Natural killer cell treated with Interleukin-12 subunit alpha and Interleukin-12 subunit beta and Interleukin-15 and Interleukin-18, amount 100 ng/mL, for 72 hours (primary cell): ENCODE data around the gene FCHSD2. TPM values are rescaled to one million over a fixed set of nuclear protein-coding genes. Genes with fewer than 3 reads are reported as not detected.

Experiments
- ATAC-seq, 2 donors: fragments of 150-1000 bp; cut with Tn5 transposase in 1 of 2; sonication (Bioruptor Pico), chemical (Tn5 transposase) in 1 of 2; 2 replicates each; pipeline ENCODE4 v1.10.0; 2021
- DNase-seq: peaks from one replicate; pipeline ENCODE4 v3.0.0; 2022; ENCODE audit warnings: low spot score
- H3K27ac Mint-ChIP-seq, 2 donors: 1 replicate in 1 of 2; 2 replicates in 1 of 2; pipeline ENCODE4 v1.8.0; 2022; ENCODE audit warnings: mixed read lengths in 2 of 2, mild to moderate bottlenecking in 1 of 2, moderate library complexity in 1 of 2
- H3K27me3 Mint-ChIP-seq, 2 donors: 1 replicate in 1 of 2; 2 replicates in 1 of 2; pipeline ENCODE4 v1.8.0; 2022; ENCODE audit warnings: mixed read lengths in 2 of 2
- H3K36me3 Mint-ChIP-seq: one replicate; pipeline ENCODE4 v1.8.0; 2022; ENCODE audit warnings: mixed read lengths
- H3K4me1 Mint-ChIP-seq, 2 donors: 1 replicate in 1 of 2; 2 replicates in 1 of 2; pipeline ENCODE4 v1.8.0; 2022; ENCODE audit warnings: low read depth in 2 of 2, mixed read lengths in 2 of 2, mild to moderate bottlenecking in 1 of 2
- H3K4me3 Mint-ChIP-seq: one replicate; pipeline ENCODE4 v1.8.0; 2022; ENCODE audit warnings: mixed read lengths
- H3K9me3 Mint-ChIP-seq: 2 replicates; pipeline ENCODE4 v1.8.0; 2022; ENCODE audit warnings: mixed read lengths
- total RNA-seq, 2 donors: library from RNA; stranded (reverse); gene quantifications; one replicate each; pipeline ENCODE4 v1.2.3, GENCODE V29; 2022

The FCHSD2 gene
- total RNA-seq, 2 donors from 2014 or later = 58.8 to 77.3 TPM

DNA sequence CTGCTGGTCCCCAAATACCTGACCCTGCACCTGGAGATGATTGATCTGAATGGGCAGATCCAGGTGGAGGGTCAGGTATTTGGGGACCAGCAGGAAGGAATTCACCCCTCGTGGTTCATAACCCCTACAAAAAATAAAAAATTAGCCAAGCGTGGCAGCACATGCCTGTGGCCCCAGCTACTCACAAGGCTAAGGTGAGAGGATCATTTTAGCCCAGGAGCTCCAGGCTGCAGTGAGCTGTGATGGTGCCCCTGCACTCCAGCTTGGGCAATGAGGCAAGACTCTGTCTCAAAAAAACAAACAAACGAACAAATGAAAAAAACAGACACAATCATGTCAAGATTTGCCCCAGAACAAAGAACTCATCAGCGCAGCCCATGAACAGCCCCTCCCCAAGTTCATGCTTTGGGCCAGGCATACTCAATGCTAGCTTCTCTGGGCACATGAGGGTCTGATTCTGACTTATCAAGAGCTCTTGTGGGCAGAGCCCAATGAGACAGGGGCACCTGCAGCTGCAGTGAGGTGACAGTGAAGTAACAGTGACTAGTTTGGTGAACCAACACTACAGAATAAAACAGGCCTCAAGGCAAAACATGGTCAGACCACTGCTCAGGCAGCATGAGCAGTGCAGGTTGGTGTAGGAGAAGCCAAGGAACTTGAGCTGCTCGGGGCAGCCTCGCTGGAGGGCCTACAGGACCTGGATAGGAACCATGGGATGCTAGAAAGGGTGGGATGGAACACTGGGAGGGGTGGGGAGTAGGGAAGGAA is 10.2 kb upstream of the FCHSD2 start:
- ATAC-seq (no peak), DNase-seq (no peak)
- Mint-ChIP-seq H3K36me3 (no peaks in the 10 kb centered on the region), H3K9me3 (no peaks in the 10 kb centered on the region), H3K27me3 (no peaks in the 10 kb centered on the region), H3K4me1 (peaks cover 47 to 54% of the 10 kb centered on the region in 2 donors), H3K4me3 (no peak overlapping the region), H3K27ac (peak overlapping the region; percentile 60 to 77)

DNA sequence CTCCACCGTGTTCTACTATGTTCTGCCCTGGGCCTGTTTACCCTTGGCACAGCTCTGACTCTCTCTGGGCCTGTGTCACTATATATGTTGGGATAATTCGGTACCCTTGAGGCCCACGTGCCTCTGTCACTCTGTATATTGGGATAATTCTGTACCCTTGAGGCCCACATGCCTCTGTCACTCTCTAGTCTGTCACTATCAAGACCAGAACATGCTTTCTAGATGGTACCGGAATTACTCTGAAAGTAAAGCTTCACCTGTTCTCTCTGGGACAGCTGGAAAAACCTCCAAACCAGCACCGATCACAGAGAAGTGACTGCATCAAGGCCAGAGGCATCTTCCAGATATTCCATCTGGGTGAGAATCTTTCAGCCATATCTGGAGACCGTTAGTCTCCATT is 9.3 kb upstream of the FCHSD2 start:
- DNase-seq (no peak), ATAC-seq (no peak)
- H3K27ac Mint-ChIP-seq = peak overlapping the region in 1 of 2 donors; percentile 3
- no peaks in the 10 kb centered on the region for H3K27me3 Mint-ChIP-seq
- no peaks in the 10 kb centered on the region for H3K36me3 Mint-ChIP-seq
- H3K4me1 Mint-ChIP-seq = peaks cover 50 to 55% of the 10 kb centered on the region in 2 donors
- no peaks in the 10 kb centered on the region for H3K9me3 Mint-ChIP-seq
- no peak overlapping the region for H3K4me3 Mint-ChIP-seq

DNA sequence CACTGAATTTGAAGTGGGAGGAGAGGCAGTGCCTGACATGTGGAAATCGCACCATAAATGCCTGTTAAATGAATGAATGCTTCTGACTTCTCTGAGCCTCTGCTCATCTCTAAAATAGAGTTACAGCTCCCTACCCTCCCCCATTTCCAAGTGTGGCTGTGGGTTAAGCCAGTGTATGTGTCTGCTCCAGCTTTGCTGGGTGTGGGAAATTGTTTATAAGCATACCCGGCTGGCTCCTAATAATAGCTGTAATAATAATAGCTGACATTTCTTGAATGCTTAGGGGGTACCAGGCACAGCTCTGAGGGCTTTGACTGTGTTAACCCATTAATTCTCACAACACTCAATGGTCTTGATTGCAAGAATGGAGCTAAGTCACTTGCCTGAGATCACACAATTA is 7.0 kb upstream of the FCHSD2 start:
- no peak overlapping the region for H3K4me3 Mint-ChIP-seq
- H3K4me1 Mint-ChIP-seq = peaks cover 34 to 45% of the 10 kb centered on the region in 2 donors
- no peaks in the 10 kb centered on the region for H3K36me3 Mint-ChIP-seq
- ATAC-seq (no peak), DNase-seq (no peak)
- no peaks in the 10 kb centered on the region for H3K27me3 Mint-ChIP-seq
- no peaks in the 10 kb centered on the region for H3K9me3 Mint-ChIP-seq
- H3K27ac Mint-ChIP-seq = peak overlapping the region in 1 of 2 donors; percentile 85

DNA sequence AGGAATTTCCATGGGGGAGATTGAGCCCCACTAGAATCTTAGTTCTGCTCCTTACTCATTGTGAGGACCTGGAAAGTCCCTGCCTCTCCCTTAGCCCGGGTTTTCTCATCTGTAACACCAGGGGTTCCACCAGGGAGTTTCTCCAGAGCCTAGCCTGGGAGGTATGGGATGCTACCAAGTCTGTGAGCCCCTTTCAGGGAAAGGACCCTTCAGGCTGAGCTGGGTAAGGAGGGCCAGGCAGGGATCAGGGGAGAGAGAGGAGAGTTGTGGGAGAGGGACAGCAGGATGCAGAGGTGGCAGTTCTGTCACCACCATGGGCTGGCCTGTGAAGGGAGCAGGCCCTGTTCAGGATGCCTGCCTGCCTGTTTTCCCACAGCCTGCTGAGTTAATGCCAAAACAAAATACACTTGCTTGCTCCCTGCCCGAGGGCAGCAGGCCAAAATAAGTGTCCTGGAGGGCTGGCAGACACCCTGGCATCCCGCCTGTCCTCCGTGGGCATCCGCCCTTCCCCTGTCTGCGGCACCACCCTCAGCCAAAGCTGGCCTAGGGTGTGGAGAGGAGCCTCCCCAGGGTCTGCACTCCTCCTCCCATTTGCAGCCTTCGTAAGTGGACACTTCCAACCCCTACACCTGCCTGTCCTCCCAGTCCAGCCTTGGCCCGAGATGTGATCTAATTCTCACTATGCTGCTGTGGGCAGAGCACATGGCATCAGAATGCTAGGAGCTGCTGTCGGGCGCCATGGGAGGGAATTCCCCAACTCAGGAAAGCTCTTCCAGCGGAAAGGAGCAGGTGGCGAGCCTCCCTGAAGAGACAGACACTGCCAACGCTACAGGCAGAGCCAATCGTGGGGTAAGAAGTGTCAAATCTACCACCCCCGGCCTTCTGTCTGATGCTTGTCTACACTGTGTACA is 5.9 kb upstream of the FCHSD2 start:
- peak overlapping the region; percentile 13 for H3K4me3 Mint-ChIP-seq
- no peaks in the 10 kb centered on the region for H3K36me3 Mint-ChIP-seq
- H3K27ac Mint-ChIP-seq = peak overlapping the region; percentile 32 to 85
- DNase-seq (peak; percentile 74), ATAC-seq (peak in 1 of 2 donors; percentile 69)
- H3K4me1 Mint-ChIP-seq = peaks cover 31 to 42% of the 10 kb centered on the region in 2 donors
- no peaks in the 10 kb centered on the region for H3K27me3 Mint-ChIP-seq
- H3K9me3 Mint-ChIP-seq = no peaks in the 10 kb centered on the region

DNA sequence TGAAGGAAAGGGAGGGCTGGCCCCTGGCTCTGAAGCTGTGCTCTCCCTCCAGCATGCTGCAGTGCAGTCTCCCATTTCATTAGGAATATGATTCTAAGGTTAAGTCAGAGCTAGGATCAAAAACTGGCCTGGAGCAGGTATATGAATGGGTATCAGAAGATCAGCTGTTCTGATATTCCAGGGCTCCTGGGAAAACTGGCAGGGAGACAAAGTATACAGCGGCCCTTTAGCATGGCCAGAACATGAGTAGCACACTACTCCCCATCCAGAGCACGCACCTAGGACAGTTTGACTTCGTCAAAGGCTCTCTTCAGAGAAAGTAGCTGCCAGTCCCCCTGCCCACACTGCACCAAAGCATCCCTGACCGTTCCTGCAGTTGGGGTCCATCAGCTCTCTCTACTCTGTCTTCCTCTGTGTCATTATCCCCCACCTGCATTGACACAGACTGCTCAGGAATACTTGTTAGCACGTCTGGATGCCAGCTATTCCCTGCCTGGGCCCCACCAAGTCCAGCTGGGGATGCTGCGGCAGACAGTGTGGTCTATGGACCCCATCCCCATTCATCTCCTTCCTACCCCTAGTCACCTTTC is 4.0 kb upstream of the FCHSD2 start:
- ATAC-seq (no peak), DNase-seq (no peak)
- Mint-ChIP-seq H3K27me3 (no peaks in the 10 kb centered on the region), H3K27ac (peak overlapping the region; percentile 51 to 85), H3K9me3 (no peaks in the 10 kb centered on the region), H3K36me3 (no peaks in the 10 kb centered on the region), H3K4me1 (peaks cover 25 to 39% of the 10 kb centered on the region in 2 donors), H3K4me3 (no peak overlapping the region)

DNA sequence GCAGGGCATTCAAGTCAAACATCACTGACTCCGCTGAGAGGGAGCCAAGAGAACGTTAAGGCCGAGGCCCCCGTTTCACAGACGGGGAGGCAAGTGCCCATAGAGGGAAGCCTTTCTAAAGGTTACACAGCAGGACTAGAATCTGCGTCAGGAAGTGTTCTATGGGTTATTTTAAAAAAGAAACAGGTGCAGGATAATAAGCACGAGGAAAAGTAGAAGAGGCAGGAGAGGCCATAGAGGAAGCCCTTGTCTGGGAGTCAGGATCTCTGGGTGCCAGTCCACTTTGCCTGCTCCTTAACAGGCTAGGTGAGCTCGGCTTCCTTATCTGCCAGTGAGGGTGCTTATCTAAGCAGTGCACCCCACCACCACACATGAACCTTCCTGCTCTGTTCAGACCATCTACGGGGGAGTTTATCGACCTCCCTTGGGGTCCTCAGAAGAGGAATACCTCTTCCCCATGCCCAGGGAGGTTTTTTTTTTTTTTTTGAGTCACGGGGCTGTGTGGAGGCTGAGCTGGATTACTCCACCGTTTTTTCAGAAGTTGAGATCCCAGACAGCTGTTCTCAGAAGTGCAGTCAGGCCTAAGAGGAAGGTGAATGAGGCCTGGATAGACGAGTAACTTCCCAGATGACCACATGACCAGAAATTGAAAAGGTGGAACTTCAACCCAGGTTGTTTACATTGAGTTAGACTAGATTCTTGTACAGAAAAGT is 1.2 kb upstream of the FCHSD2 start:
- Mint-ChIP-seq H3K4me3 (peak overlapping the region; percentile 100), H3K27me3 (no peaks in the 10 kb centered on the region), H3K27ac (peak overlapping the region; percentile 93 to 95), H3K36me3 (peaks cover 5% of the 10 kb centered on the region), H3K4me1 (peaks cover 36 to 41% of the 10 kb centered on the region in 2 donors), H3K9me3 (no peaks in the 10 kb centered on the region)
- no peak for DNase-seq
- ATAC-seq = no peak

DNA sequence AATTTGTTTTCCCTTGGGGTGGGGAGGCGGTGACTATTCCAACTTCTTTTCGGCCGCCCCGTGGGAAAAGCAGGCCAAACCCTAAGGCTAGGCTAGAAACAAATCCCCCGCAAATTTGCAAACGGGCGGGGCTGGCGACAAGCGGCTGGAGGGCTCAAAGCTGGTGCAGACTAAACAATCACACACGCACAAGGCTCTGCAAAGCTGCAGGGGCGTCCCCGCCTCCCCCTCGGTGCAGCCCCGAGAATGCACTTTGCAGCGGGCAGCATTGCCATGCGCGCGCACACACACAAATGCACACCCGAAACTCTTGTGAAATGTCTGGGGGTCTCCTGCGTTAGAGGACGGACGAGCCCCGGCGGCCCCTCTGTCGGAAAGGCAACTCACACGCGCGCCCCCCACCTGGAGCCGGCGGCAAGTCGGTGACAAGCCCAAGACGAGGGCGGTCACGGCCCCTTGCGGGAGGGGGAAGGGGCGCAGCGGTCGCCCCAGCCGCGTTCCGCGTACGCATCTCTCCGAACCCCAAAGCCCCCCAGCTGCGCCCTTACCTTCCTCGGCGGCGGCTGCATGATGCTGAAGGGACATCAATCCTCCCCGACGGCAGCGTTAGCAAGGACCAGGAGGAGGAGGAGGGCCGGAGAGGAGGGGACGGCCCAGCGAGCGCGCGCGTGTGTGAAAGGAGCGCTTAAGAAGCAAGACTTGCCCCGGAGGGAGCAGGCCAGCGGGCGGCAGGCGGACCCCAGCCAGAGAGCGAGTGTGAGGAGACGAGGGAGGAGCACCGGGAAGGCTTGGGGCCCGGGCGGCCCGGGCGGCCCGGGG is 600 bp downstream of the FCHSD2 start:
- H3K27me3 Mint-ChIP-seq = no peaks in the 10 kb centered on the region
- peak overlapping the region; percentile 100 for H3K4me3 Mint-ChIP-seq
- no peaks in the 10 kb centered on the region for H3K9me3 Mint-ChIP-seq
- H3K27ac Mint-ChIP-seq = peak overlapping the region; percentile 95
- peaks cover 32 to 39% of the 10 kb centered on the region in 2 donors for H3K4me1 Mint-ChIP-seq
- peak; percentile 70 for DNase-seq
- peaks cover 14% of the 10 kb centered on the region for H3K36me3 Mint-ChIP-seq
- ATAC-seq = no peak

DNA sequence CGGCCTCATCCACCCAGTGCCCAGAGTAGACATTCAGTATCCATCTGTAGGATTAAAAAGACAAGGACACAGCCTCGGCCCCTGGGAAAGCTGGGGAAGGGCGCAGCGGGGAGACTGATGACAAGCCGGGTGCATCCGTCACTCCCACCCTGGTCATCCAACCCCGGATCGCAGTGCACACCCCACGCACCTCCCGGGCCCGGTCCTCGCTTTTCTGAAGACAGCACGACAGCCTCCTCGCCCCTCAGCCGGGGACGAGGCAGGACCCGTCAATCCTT is 1.1 kb downstream of the FCHSD2 start:
- H3K4me3 Mint-ChIP-seq = peak overlapping the region; percentile 100
- peaks cover 14% of the 10 kb centered on the region for H3K36me3 Mint-ChIP-seq
- no peaks in the 10 kb centered on the region for H3K9me3 Mint-ChIP-seq
- DNase-seq = no peak
- H3K4me1 Mint-ChIP-seq = peaks cover 27 to 35% of the 10 kb centered on the region in 2 donors
- H3K27me3 Mint-ChIP-seq = no peaks in the 10 kb centered on the region
- H3K27ac Mint-ChIP-seq = peak overlapping the region; percentile 95
- ATAC-seq = no peak

DNA sequence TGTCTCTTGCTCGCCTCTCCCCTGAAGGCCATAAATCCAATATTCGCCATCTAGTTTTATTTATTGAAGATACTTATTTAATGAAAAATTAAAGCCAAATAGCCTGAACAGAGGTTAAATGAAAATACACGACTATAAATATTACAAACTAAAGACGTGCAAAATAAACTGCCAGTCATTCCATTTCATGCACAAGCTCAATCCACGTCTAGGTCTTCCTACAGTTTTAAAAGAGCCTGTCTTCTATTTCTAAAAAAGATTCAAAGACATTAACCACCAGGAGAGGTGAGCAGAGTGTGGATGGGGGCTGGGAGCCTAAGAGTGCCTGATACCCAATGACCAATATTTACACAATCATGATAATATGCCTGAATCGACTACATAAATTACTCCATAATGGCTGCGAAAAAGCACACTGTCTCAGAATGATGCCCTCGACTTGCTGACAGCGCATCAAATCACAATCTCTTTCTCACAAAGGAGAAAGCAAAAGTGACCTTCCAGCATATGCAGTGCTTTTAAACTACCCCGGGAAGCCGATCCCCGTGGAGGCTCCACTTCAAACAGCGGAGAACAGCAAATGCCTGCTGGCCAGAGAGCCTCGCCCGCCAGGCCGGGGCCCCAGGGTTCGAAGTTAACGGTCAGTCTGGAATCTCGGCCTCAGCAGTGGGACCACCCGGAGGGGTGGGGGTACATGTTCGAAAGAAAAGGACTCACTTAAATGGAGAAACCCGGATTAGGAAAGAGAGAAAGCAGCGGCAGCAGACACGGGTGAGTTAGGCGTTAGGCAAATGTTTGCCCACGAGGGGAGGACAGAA is 1.7 kb downstream of the FCHSD2 start:
- Mint-ChIP-seq H3K36me3 (peaks cover 14% of the 10 kb centered on the region), H3K9me3 (no peaks in the 10 kb centered on the region), H3K27me3 (no peaks in the 10 kb centered on the region), H3K27ac (peak overlapping the region; percentile 95), H3K4me1 (peaks cover 27 to 35% of the 10 kb centered on the region in 2 donors), H3K4me3 (peak overlapping the region; percentile 100)
- ATAC-seq = no peak
- DNase-seq = peak; percentile 64

DNA sequence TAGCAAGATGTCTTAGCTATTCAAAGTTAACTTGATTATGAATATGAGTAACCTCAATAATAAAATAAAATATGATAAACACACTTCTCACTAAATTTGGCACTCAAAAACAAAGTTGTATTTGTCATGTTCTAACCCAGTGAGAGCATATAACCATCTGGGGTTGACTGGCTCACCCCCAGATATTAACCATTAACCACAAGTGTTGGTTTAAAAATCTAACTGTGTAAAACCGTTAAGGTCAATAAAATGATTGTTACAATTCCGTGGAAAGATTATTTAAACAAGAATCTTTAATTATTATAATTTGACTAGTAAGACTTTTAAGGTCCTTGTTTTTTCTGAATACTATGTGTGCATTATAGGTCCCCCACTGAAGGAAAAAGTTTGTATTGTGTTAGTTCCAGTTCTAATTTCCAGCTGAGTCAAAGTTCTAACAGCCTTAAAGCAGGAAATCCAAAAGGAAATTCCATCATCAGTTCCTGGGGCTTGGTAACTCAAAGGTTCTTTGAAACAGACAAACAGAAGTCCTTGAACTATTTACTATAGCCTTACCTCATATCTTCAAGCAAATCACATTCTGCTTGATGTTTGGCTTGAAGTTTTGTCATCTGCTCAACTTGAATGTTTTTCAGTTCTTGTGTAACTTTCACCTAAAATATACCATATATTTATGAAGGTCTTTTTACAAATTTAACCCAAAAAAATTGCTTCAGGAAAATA is 2.5 kb downstream of the FCHSD2 start:
- ATAC-seq (no peak), DNase-seq (no peak)
- peak overlapping the region; percentile 100 for H3K4me3 Mint-ChIP-seq
- no peaks in the 10 kb centered on the region for H3K27me3 Mint-ChIP-seq
- peak overlapping the region; percentile 95 for H3K27ac Mint-ChIP-seq
- peaks cover 24 to 35% of the 10 kb centered on the region in 2 donors for H3K4me1 Mint-ChIP-seq
- peaks cover 14% of the 10 kb centered on the region for H3K36me3 Mint-ChIP-seq
- no peaks in the 10 kb centered on the region for H3K9me3 Mint-ChIP-seq

DNA sequence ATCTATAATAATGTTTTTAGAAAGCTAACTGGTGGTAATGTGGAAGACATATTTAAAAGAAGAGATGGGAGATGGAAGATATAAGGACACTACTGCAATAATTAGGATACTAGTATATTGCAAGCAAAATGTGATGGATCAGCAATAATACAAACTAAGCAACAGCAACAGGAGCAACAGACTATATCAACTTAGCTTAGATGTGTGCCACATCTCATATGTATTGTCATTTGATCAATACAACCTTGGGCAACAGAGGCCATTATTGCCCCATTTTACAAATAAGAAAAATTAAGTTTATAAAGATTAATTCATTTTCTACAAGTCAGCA is 4.2 kb downstream of the FCHSD2 start:
- DNase-seq (no peak), ATAC-seq (no peak)
- Mint-ChIP-seq H3K9me3 (no peaks in the 10 kb centered on the region), H3K36me3 (peaks cover 14% of the 10 kb centered on the region), H3K4me1 (peaks cover 15 to 26% of the 10 kb centered on the region in 2 donors), H3K4me3 (peak overlapping the region; percentile 35), H3K27ac (peak overlapping the region in 1 of 2 donors; percentile 28), H3K27me3 (no peaks in the 10 kb centered on the region)
